DOHH2 (cell line): ENCODE measurements around the gene ZSCAN18.

Experiments
- H3F3A ChIP-seq: fragments of 200-600 bp; sonication (generic), shearing (Covaris generic); 2 replicates; pipeline ENCODE4 v1.6.0; 2016; ENCODE audit warnings: antibody characterized with exemption, mild to moderate bottlenecking; ENCODE audit not compliant: control insufficient read depth, insufficient read depth
- H3K27ac ChIP-seq: fragments of 200-600 bp; sonication (generic); 2 replicates; pipeline ENCODE4 v1.5.1; 2014; ENCODE audit warnings: low read depth, mild to moderate bottlenecking, low read length, moderate library complexity
- H3K27me3 ChIP-seq: fragments of 200-600 bp; sonication (generic); 2 replicates; pipeline ENCODE4 v1.6.1; 2014; ENCODE audit warnings: mild to moderate bottlenecking, low read length, mixed read lengths; ENCODE audit not compliant: control insufficient read depth
- H3K36me3 ChIP-seq: fragments of 200-600 bp; sonication (generic); 2 replicates; pipeline ENCODE4 v1.6.1; 2014; ENCODE audit warnings: mild to moderate bottlenecking, low read length, moderate library complexity, mixed read lengths; ENCODE audit not compliant: control insufficient read depth
- H3K4me1 ChIP-seq: fragments of 200-600 bp; sonication (generic); 2 replicates; pipeline ENCODE4 v1.6.1; 2014; ENCODE audit warnings: mild to moderate bottlenecking, low read length, mixed read lengths; ENCODE audit not compliant: control insufficient read depth
- H3K4me2 ChIP-seq: fragments of 200-600 bp; sonication (generic); 2 replicates; pipeline ENCODE4 v1.6.0; 2014; ENCODE audit warnings: mild to moderate bottlenecking, low read length, moderate library complexity
- H3K4me3 ChIP-seq: fragments of 200-600 bp; sonication (generic); 2 replicates; pipeline ENCODE4 v1.5.1; 2014; ENCODE audit warnings: mild to moderate bottlenecking, low read length, mixed read lengths
- H3K79me2 ChIP-seq: fragments of 200-600 bp; sonication (generic); 2 replicates; pipeline ENCODE4 v1.6.1; 2014; ENCODE audit warnings: mild to moderate bottlenecking, low read length, mixed read lengths; ENCODE audit not compliant: control insufficient read depth
- H3K9me2 ChIP-seq: fragments of 200-600 bp; sonication (generic); replicated peaks from 2 replicates; pipeline ENCODE4 v1.6.1; 2014; ENCODE audit warnings: mild to moderate bottlenecking, low read length, mixed read lengths; ENCODE audit not compliant: control insufficient read depth
- H3K9me3 ChIP-seq: fragments of 200-600 bp; sonication (generic); 2 replicates; pipeline ENCODE4 v1.6.1; 2014; ENCODE audit warnings: antibody characterized with exemption, low read length, mixed read lengths; ENCODE audit not compliant: control insufficient read depth, insufficient read depth
- H4K20me1 ChIP-seq: fragments of 200-600 bp; sonication (generic); 2 replicates; pipeline ENCODE4 v1.6.0; 2014; ENCODE audit warnings: low read depth, mild to moderate bottlenecking, antibody characterized with exemption, low read length, moderate library complexity; ENCODE audit not compliant: control insufficient read depth, insufficient read depth
- CTCF ChIP-seq: fragments of 200-600 bp; sonication (generic); IDR thresholded peaks from one replicate; pipeline ENCODE4 v1.5.1; 2014; ENCODE audit warnings: antibody characterized with exemption, mild to moderate bottlenecking, low read depth, low read length; ENCODE audit not compliant: poor library complexity, severe bottlenecking
- EZH2phosphoT487 ChIP-seq: fragments of 200-600 bp; sonication (generic); IDR thresholded peaks from 2 replicates; pipeline ENCODE4 v1.6.1; 2017; ENCODE audit warnings: borderline replicate concordance, mild to moderate bottlenecking, antibody characterized with exemption, low read length, moderate library complexity, mixed read lengths

The ZSCAN18 gene

GRCh38 chr19:58063712-58064111, 34.3 kb downstream of the ZSCAN18 start:
- Histone ChIP-seq H3K9me3 (peaks cover 50% of the 10 kb centered on the region), H3K4me3 (no peak overlapping the region), H3K79me2 (no peaks in the 10 kb centered on the region), H3K4me1 (no peaks in the 10 kb centered on the region), H3K27me3 (no peaks in the 10 kb centered on the region), H3K4me2 (no peak overlapping the region), H3F3A (no peaks in the 10 kb centered on the region), H4K20me1 (no peaks in the 10 kb centered on the region), H3K36me3 (no peaks in the 10 kb centered on the region), H3K9me2 (no peaks in the 10 kb centered on the region), H3K27ac (no peak overlapping the region)
- no peak for TF ChIP-seq CTCF
- TF ChIP-seq EZH2phosphoT487: no peak

GRCh38 chr19:58060231-58060630, 37.8 kb downstream of the ZSCAN18 start:
- Histone ChIP-seq H3K9me2 (no peaks in the 10 kb centered on the region), H3K9me3 (peaks cover 40% of the 10 kb centered on the region), H3K27ac (no peak overlapping the region), H3K4me2 (no peak overlapping the region), H3K27me3 (no peaks in the 10 kb centered on the region), H3K36me3 (no peaks in the 10 kb centered on the region), H3F3A (no peaks in the 10 kb centered on the region), H3K4me3 (no peak overlapping the region), H3K79me2 (no peaks in the 10 kb centered on the region), H3K4me1 (no peaks in the 10 kb centered on the region), H4K20me1 (no peaks in the 10 kb centered on the region)
- TF ChIP-seq CTCF (no peak), EZH2phosphoT487 (no peak)

GRCh38 chr19:58059671-58060078, 38.4 kb downstream of the ZSCAN18 start:
- H3K9me2 ChIP-seq: no peaks in the 10 kb centered on the region

More at GRCh38 chr19:58059671-58060078, 38.4 kb downstream of the ZSCAN18 start:
- Histone ChIP-seq H3K27ac (no peak overlapping the region), H4K20me1 (no peaks in the 10 kb centered on the region), H3K9me3 (peaks cover 45% of the 10 kb centered on the region), H3K4me2 (no peak overlapping the region), H3K4me3 (no peak overlapping the region), H3K27me3 (no peaks in the 10 kb centered on the region), H3K4me1 (no peaks in the 10 kb centered on the region), H3K36me3 (no peaks in the 10 kb centered on the region), H3K79me2 (no peaks in the 10 kb centered on the region), H3F3A (no peaks in the 10 kb centered on the region)
- TF ChIP-seq CTCF: no peak
- TF ChIP-seq EZH2phosphoT487: no peak
